ENCODE data around the gene ZNF574.
"Not testable (repeated sequence)": the region's sequence is repeated elsewhere in the genome, so short reads cannot be mapped to it uniquely, and the experiment has no call there.

The ZNF574 gene

GRCh38 chr19:42099336-42099925 lies 23.5 kb downstream of the ZNF574 start:
- no peak for DNase-seq (ENCODE audit: low read depth)

DNA sequence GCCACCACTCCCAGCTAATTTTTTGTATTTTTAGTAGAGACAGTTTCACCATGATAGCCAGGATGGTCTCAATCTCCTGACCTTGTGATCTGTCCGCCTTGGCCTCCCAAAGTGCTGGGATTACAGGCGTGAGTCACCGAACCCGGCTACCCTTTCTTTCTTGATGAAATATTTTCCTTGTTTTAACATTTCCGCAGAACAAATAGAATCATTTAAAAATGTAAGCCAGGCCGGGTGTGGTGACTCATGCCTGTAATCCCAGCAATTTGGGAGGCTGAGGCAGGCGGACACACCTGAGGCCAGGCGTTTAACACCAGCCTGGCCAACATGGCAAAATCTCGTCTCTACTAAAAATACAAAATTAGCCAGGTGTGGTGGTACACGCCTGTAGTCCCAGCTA lies 24.3 kb downstream of the ZNF574 start:
- DNase-seq (ENCODE audit: low read depth); H3K4me3 ChIP-seq (ENCODE audit: low read depth, low read length): not testable (repeated sequence)

More at GRCh38 chr19:42099336-42099925, 23.5 kb downstream of the ZNF574 start:
- TF ChIP-seq CTCF (IDR thresholded peaks at IDR 0.05; ENCODE audit: insufficient read depth, low read depth, low read length, missing control alignments), result no peak
- H3K4me3 ChIP-seq (ENCODE audit: low read depth, low read length), result no peak overlapping the region

DNA sequence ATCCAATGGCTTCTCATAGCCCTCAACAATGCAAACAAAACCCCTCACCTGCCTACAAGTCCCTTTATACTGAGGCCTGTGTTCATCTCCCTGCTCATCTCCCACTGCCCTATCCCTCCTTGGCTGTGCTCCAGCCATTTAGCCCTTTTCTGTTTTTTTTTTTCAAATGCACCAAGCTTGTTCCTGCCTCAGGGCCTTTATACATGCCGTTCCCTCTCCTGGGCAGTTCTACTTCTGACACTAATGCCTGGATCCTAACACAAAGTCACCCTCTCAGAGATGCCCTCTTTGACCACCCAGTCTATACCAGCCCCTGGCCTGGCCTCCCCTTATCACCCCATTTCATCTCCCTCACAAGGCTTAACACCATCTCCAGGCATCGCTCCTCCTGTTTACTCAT lies 26.9 kb downstream of the ZNF574 start:
- no peak for DNase-seq (ENCODE audit: low read depth)
- no peak overlapping the region for H3K4me3 ChIP-seq (ENCODE audit: low read depth, low read length)
- no peak for TF ChIP-seq CTCF (IDR thresholded peaks at IDR 0.05; ENCODE audit: insufficient read depth, low read depth, low read length, missing control alignments)

DNA sequence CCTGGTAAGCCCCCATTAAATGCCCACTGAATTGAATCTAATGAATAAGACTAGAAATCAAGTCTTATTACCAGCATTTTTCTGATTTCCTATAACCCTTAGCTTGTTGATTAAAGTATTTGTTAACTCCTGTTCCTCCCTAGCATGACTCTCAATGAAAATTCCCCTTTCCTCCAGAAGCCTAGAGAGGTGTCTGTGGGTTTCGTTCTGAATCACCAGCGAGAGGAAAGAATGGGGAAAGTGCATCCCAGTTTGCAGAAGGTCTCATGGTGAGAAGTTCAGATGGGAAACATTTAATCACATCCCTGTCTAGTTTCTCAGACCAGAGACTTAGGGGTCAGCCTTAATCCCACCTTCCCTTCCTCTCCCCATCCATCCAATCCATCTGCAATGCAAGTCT lies 29.4 kb downstream of the ZNF574 start:
- no peak overlapping the region for H3K4me3 ChIP-seq (ENCODE audit: low read depth, low read length)
- DNase-seq (ENCODE audit: low read depth), result no peak
- no peak for TF ChIP-seq CTCF (IDR thresholded peaks at IDR 0.05; ENCODE audit: insufficient read depth, low read depth, low read length, missing control alignments)

- peak; percentile 95 for DNase-seq (ENCODE audit: low read depth)
- peak; percentile 100 for TF ChIP-seq CTCF (IDR thresholded peaks at IDR 0.05; ENCODE audit: insufficient read depth, low read depth, low read length, missing control alignments)
- no peak overlapping the region for H3K4me3 ChIP-seq (ENCODE audit: low read depth, low read length)
Observed at GRCh38 chr19:42108527-42109389, 32.8 kb downstream of the ZNF574 start.

DNA sequence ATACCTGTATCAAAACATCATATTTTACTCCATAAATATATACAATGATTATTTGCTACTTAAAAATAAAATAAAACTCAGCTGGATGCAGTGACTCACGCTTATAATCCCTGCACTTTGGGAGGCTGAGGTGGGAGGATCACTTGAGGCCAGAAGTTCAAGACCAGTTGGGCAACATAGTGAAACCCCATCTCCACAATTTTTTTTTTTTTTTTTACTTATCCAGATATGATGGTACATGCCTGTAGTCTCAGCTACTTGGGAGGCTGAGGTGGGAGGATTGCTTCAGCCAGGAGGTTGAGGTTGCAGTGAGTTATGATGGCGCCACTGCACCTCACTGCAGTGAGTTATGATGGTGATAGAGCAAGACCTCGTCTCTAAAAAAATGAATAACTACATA lies 33.9 kb downstream of the ZNF574 start:
- TF ChIP-seq CTCF (IDR thresholded peaks at IDR 0.05; ENCODE audit: insufficient read depth, low read depth, low read length, missing control alignments), result no peak
- H3K4me3 ChIP-seq (ENCODE audit: low read depth, low read length), result no peak overlapping the region
- no peak for DNase-seq (ENCODE audit: low read depth)

- DNase-seq (ENCODE audit: low read depth), result no peak
- no peak overlapping the region for H3K4me3 ChIP-seq (ENCODE audit: low read depth, low read length)
- TF ChIP-seq CTCF (IDR thresholded peaks at IDR 0.05; ENCODE audit: insufficient read depth, low read depth, low read length, missing control alignments), result no peak
Observed at GRCh38 chr19:42110658-42111057, 34.7 kb downstream of the ZNF574 start.
